ENCODE data around the gene PLSCR3.

The PLSCR3 gene

GRCh38 chr17:7351665-7352502 lies 42.4 kb downstream of the PLSCR3 start, which contains the start of gene KCTD11:
TSS of gene KCTD11 (plus strand) at chr17:7352162.
- H3K4me2 ChIP-seq (ENCODE audit: low read depth, low read length, poor library complexity, severe bottlenecking), result no peak within 1 kb of the TSS
- H3K79me2 ChIP-seq (ENCODE audit: insufficient read depth, low read length), result no peaks in the 10 kb centered on the region
- H3K9ac ChIP-seq (ENCODE audit: low read depth, low read length, poor library complexity, severe bottlenecking), result no peak within 1 kb of the TSS
- no peak within 1 kb of the TSS for H2AFZ ChIP-seq (ENCODE audit: low read length)
- peaks cover 7% of the 10 kb centered on the region for H4K20me1 ChIP-seq (ENCODE audit: insufficient read depth, low read length, poor library complexity, severe bottlenecking)
- H3K27me3 ChIP-seq (ENCODE audit: insufficient read depth, low read length, poor library complexity, severe bottlenecking), result no peaks in the 10 kb centered on the region
- H3F3A ChIP-seq (ENCODE audit: low read depth), result no peaks in the 10 kb centered on the region
- no peak for TF ChIP-seq EZH2phosphoT487 (IDR thresholded peaks at IDR 0.05; ENCODE audit: borderline replicate concordance)
- TF ChIP-seq CTCF (conservative IDR thresholded peaks at IDR 0.05; ENCODE audit: low read length), result no peak
- H3K9me2 ChIP-seq (replicated peaks; ENCODE audit: low read depth, low read length), result no peaks in the 10 kb centered on the region
- peaks cover 13% of the 10 kb centered on the region; the same call in 1 of the 2 replicates for H3K36me3 ChIP-seq (ENCODE audit: insufficient read depth, low read length)
- H3K4me1 ChIP-seq (ENCODE audit: insufficient read depth, low read length, poor library complexity, severe bottlenecking), result no peaks in the 10 kb centered on the region
- H3K4me3 ChIP-seq (ENCODE audit: low read length, poor library complexity, severe bottlenecking), result no peak within 1 kb of the TSS
- no peaks in the 10 kb centered on the region for H3K9me3 ChIP-seq (ENCODE audit: insufficient read depth, low read depth, low read length)

GRCh38 chr17:7348478-7349242 lies 45.7 kb downstream of the PLSCR3 start:
- peaks cover 29% of the 10 kb centered on the region; the same call in 1 of the 2 replicates for H3K36me3 ChIP-seq (ENCODE audit: insufficient read depth, low read length)
- H3K9me3 ChIP-seq (ENCODE audit: insufficient read depth, low read depth, low read length), result no peaks in the 10 kb centered on the region
- no peak overlapping the region for H3K4me3 ChIP-seq (ENCODE audit: low read length, poor library complexity, severe bottlenecking)
- H3K9ac ChIP-seq (ENCODE audit: low read depth, low read length, poor library complexity, severe bottlenecking), result no peak overlapping the region
- H3K4me1 ChIP-seq (ENCODE audit: insufficient read depth, low read length, poor library complexity, severe bottlenecking), result no peaks in the 10 kb centered on the region
- H3K79me2 ChIP-seq (ENCODE audit: insufficient read depth, low read length), result no peaks in the 10 kb centered on the region
- no peaks in the 10 kb centered on the region for H3K27me3 ChIP-seq (ENCODE audit: insufficient read depth, low read length, poor library complexity, severe bottlenecking)
- H3F3A ChIP-seq (ENCODE audit: low read depth), result no peaks in the 10 kb centered on the region
- no peak for TF ChIP-seq EZH2phosphoT487 (IDR thresholded peaks at IDR 0.05; ENCODE audit: borderline replicate concordance)
- TF ChIP-seq CTCF (conservative IDR thresholded peaks at IDR 0.05; ENCODE audit: low read length), result no peak
- H3K4me2 ChIP-seq (ENCODE audit: low read depth, low read length, poor library complexity, severe bottlenecking), result no peak overlapping the region
- no peaks in the 10 kb centered on the region for H3K9me2 ChIP-seq (replicated peaks; ENCODE audit: low read depth, low read length)
- H4K20me1 ChIP-seq (ENCODE audit: insufficient read depth, low read length, poor library complexity, severe bottlenecking), result peaks cover 17% of the 10 kb centered on the region
- H2AFZ ChIP-seq (ENCODE audit: low read length), result no peak overlapping the region

- no peaks in the 10 kb centered on the region for H3F3A ChIP-seq (ENCODE audit: low read depth)
- no peaks in the 10 kb centered on the region for H3K9me3 ChIP-seq (ENCODE audit: insufficient read depth, low read depth, low read length)
- H3K4me1 ChIP-seq (ENCODE audit: insufficient read depth, low read length, poor library complexity, severe bottlenecking), result no peaks in the 10 kb centered on the region
- peaks cover 33% of the 10 kb centered on the region; the same call in 1 of the 2 replicates for H3K36me3 ChIP-seq (ENCODE audit: insufficient read depth, low read length)
- no peak overlapping the region for H3K4me2 ChIP-seq (ENCODE audit: low read depth, low read length, poor library complexity, severe bottlenecking)
- no peak overlapping the region for H2AFZ ChIP-seq (ENCODE audit: low read length)
- no peak overlapping the region for H3K9ac ChIP-seq (ENCODE audit: low read depth, low read length, poor library complexity, severe bottlenecking)
- no peaks in the 10 kb centered on the region for H3K27me3 ChIP-seq (ENCODE audit: insufficient read depth, low read length, poor library complexity, severe bottlenecking)
- H3K79me2 ChIP-seq (ENCODE audit: insufficient read depth, low read length), result no peaks in the 10 kb centered on the region
- no peak overlapping the region for H3K4me3 ChIP-seq (ENCODE audit: low read length, poor library complexity, severe bottlenecking)
- no peaks in the 10 kb centered on the region for H3K9me2 ChIP-seq (replicated peaks; ENCODE audit: low read depth, low read length)
- peaks cover 17% of the 10 kb centered on the region for H4K20me1 ChIP-seq (ENCODE audit: insufficient read depth, low read length, poor library complexity, severe bottlenecking)
- TF ChIP-seq EZH2phosphoT487 (IDR thresholded peaks at IDR 0.05; ENCODE audit: borderline replicate concordance) (no peak), CTCF (conservative IDR thresholded peaks at IDR 0.05; ENCODE audit: low read length) (no peak)
Measured at GRCh38 chr17:7347630-7348477, 46.5 kb downstream of the PLSCR3 start.

Measured in Loucy (cell line).